ENCODE results near the gene NEK7. TPM values are rescaled to one million over a fixed set of nuclear protein-coding genes. Genes with fewer than 3 reads are reported as not detected.
A peak's percentile ranks its signal among the peaks of the same experiment; 100 is the strongest.

NEK7 gene
- total and polyA plus RNA-seq, 9 of the 15 experiments (the other 6 are each of a cell fraction or from before 2014, with no cell fraction given), result 8.5 to 37.3 (median 27.7) TPM

GRCh38 chr1:198158735-198159589 is 2.2 kb downstream of the NEK7 start (continued):
- no peak for TF ChIP-seq ZBTB1 (CRISPR knock-in tag; IDR thresholded peaks at IDR 0.05; ENCODE audit: borderline replicate concordance, low read depth)
- no peak for TF ChIP-seq FUS (optimal IDR thresholded peaks at IDR 0.05; ENCODE audit: low read depth, low read length)
- no peak for TF ChIP-seq RNF2 (IDR thresholded peaks at IDR 0.05)
- TF ChIP-seq, protein P1, sequence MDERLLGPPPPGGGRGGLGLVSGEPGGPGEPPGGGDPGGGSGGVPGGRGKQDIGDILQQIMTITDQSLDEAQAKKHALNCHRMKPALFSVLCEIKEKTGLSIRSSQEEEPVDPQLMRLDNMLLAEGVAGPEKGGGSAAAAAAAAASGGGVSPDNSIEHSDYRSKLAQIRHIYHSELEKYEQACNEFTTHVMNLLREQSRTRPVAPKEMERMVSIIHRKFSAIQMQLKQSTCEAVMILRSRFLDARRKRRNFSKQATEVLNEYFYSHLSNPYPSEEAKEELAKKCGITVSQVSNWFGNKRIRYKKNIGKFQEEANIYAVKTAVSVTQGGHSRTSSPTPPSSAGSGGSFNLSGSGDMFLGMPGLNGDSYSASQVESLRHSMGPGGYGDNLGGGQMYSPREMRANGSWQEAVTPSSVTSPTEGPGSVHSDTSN (CRISPR knock-in tag; IDR thresholded peaks at IDR 0.05; ENCODE audit: low read depth), result peak; percentile 80
- TF ChIP-seq, protein P1 (tag; conservative IDR thresholded peaks at IDR 0.05; ENCODE audit: low read depth), result peak; percentile 97
- TF ChIP-seq MYBL2 (IDR thresholded peaks at IDR 0.05; ENCODE audit: low read depth), result no peak
- TF ChIP-seq MYBL2 (CRISPR knock-in tag; IDR thresholded peaks at IDR 0.05; ENCODE audit: borderline replicate concordance), result no peak
- TF ChIP-seq, protein P2, sequence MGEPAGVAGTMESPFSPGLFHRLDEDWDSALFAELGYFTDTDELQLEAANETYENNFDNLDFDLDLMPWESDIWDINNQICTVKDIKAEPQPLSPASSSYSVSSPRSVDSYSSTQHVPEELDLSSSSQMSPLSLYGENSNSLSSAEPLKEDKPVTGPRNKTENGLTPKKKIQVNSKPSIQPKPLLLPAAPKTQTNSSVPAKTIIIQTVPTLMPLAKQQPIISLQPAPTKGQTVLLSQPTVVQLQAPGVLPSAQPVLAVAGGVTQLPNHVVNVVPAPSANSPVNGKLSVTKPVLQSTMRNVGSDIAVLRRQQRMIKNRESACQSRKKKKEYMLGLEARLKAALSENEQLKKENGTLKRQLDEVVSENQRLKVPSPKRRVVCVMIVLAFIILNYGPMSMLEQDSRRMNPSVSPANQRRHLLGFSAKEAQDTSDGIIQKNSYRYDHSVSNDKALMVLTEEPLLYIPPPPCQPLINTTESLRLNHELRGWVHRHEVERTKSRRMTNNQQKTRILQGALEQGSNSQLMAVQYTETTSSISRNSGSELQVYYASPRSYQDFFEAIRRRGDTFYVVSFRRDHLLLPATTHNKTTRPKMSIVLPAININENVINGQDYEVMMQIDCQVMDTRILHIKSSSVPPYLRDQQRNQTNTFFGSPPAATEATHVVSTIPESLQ (CRISPR knock-in tag; IDR thresholded peaks at IDR 0.05), result no peak
- no peak for TF ChIP-seq PHF21A (IDR thresholded peaks at IDR 0.05; ENCODE audit: borderline replicate concordance, low read depth)
- peak; percentile 49; the same call in 1 of the 2 replicates for TF ChIP-seq EGR1 (conservative IDR thresholded peaks at IDR 0.05)
- TF ChIP-seq NEUROD1 (IDR thresholded peaks at IDR 0.05; ENCODE audit: borderline replicate concordance, low read depth, low read length, partially characterized antibody), result no peak
- TF ChIP-seq HOXB6 (CRISPR knock-in tag; IDR thresholded peaks at IDR 0.05; ENCODE audit: borderline replicate concordance), result no peak
- TF ChIP-seq FOXP1 (CRISPR knock-in tag; IDR thresholded peaks at IDR 0.05), result no peak
- no peak for TF ChIP-seq ADNP (tag; IDR thresholded peaks at IDR 0.05)
- peak; percentile 86; the same call in 1 of the 2 replicates for TF ChIP-seq GTF2F1 (IDR thresholded peaks at IDR 0.05; ENCODE audit: low read depth, low read length)
- TF ChIP-seq, protein P3, sequence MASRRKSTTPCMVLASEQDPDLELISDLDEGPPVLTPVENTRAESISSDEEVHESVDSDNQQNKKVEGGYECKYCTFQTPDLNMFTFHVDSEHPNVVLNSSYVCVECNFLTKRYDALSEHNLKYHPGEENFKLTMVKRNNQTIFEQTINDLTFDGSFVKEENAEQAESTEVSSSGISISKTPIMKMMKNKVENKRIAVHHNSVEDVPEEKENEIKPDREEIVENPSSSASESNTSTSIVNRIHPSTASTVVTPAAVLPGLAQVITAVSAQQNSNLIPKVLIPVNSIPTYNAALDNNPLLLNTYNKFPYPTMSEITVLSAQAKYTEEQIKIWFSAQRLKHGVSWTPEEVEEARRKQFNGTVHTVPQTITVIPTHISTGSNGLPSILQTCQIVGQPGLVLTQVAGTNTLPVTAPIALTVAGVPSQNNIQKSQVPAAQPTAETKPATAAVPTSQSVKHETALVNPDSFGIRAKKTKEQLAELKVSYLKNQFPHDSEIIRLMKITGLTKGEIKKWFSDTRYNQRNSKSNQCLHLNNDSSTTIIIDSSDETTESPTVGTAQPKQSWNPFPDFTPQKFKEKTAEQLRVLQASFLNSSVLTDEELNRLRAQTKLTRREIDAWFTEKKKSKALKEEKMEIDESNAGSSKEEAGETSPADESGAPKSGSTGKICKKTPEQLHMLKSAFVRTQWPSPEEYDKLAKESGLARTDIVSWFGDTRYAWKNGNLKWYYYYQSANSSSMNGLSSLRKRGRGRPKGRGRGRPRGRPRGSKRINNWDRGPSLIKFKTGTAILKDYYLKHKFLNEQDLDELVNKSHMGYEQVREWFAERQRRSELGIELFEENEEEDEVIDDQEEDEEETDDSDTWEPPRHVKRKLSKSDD (conservative IDR thresholded peaks at IDR 0.05; ENCODE audit: low read length), result no peak
- TF ChIP-seq GTF3C2 (IDR thresholded peaks at IDR 0.05; ENCODE audit: borderline replicate concordance, extremely low read depth, insufficient read length), result no peak
